Caco-2 (cell line): ENCODE results near the gene LMX1A. TPM values are rescaled to one million over a fixed set of nuclear protein-coding genes. Genes with fewer than 3 reads are reported as not detected.

Source experiments
- BruUV-seq: library from RNA; stranded (reverse); fragments of 400-500 nt; replicated peaks from 2 replicates; lab custom pipeline; 2021; lab: Mats Ljungman, UMichigan
- CTCF ChIA-PET: fragments of 300-600 bp; sonication (Branson Sonifier 250); formaldehyde crosslinking; loops from one replicate; lab custom pipeline; 2022; ENCODE audit warnings: antibody characterized with exemption; lab: Charles Lee
- POLR2A ChIA-PET: fragments of 300-600 bp; sonication (Branson Sonifier 250); formaldehyde crosslinking; loops from one replicate; lab custom pipeline; 2022; ENCODE audit warnings: antibody characterized with exemption; lab: Charles Lee
- DNase-seq, 2 experiments: peaks; one replicate each; pipeline versions ENCODE4 v3.0.0 to v3.0.0-alpha.2; 2020 to 2022
- H3K27me3 ChIP-seq: replicated peaks from 2 replicates; pipeline ENCODE4 v1.6.0; 2011; ENCODE audit warnings: low read length; ENCODE audit not compliant: control insufficient read depth, insufficient read depth
- H3K36me3 ChIP-seq: 2 replicates; pipeline ENCODE4 v1.5.1; 2011; ENCODE audit warnings: low read length; ENCODE audit not compliant: control insufficient read depth, insufficient read depth
- H3K4me1 ChIP-seq: fragments of 250-450 bp; sonication (Bioruptor Pico); 2 replicates; pipeline ENCODE4 v1.5.1; 2020; ENCODE audit warnings: mild to moderate bottlenecking
- H3K4me3 ChIP-seq: 2 replicates; pipeline ENCODE4 v1.5.1; 2011; ENCODE audit warnings: low read depth, mild to moderate bottlenecking, control low read depth, low read length
- H3K9me3 ChIP-seq: fragments of 250-450 bp; sonication (Bioruptor Pico); 2 replicates; pipeline ENCODE4 v1.5.1; 2020; ENCODE audit warnings: mild to moderate bottlenecking, moderate library complexity
- H3K27ac Mint-ChIP-seq: one replicate; pipeline ENCODE4 v1.8.0; 2022; ENCODE audit warnings: mixed read lengths; ENCODE audit not compliant: unreplicated experiment
- H3K27me3 Mint-ChIP-seq: one replicate; pipeline ENCODE4 v1.8.0; 2022; ENCODE audit warnings: mixed read lengths; ENCODE audit not compliant: insufficient read depth, unreplicated experiment
- H3K36me3 Mint-ChIP-seq: one replicate; pipeline ENCODE4 v1.8.0; 2022; ENCODE audit warnings: mild to moderate bottlenecking, mixed read lengths; ENCODE audit not compliant: insufficient read depth, unreplicated experiment
- H3K4me1 Mint-ChIP-seq: one replicate; pipeline ENCODE4 v1.8.0; 2022; ENCODE audit warnings: low read depth, mixed read lengths; ENCODE audit not compliant: unreplicated experiment
- H3K4me3 Mint-ChIP-seq: one replicate; pipeline ENCODE4 v1.8.0; 2022; ENCODE audit warnings: mild to moderate bottlenecking, moderate library complexity, mixed read lengths; ENCODE audit not compliant: unreplicated experiment
- H3K9me3 Mint-ChIP-seq: one replicate; pipeline ENCODE4 v1.8.0; 2022; ENCODE audit warnings: mixed read lengths; ENCODE audit not compliant: unreplicated experiment
- CTCF ChIP-seq, 2 experiments: fragments of 200-600 bp in 1 of 2; IDR thresholded peaks; 1 replicate in 1 of 2; 2 replicates in 1 of 2; pipeline versions ENCODE4 v1.5.1 to v1.8.0; 2011 to 2022; ENCODE audit warnings: antibody characterized with exemption in 1 of 2, control low read depth in 1 of 2, inconsistent platforms in 1 of 2, low read depth in 1 of 2, low read length in 1 of 2, mild to moderate bottlenecking in 1 of 2, moderate library complexity in 1 of 2; ENCODE audit not compliant: insufficient read depth in 1 of 2, severe bottlenecking in 1 of 2, unreplicated experiment in 1 of 2
- intact Hi-C: fragments of 100-400 bp; cut with micrococcal nuclease; formaldehyde crosslinking; loops from one replicate; pipeline ENCODE4 v1.10.0; 2022; ENCODE audit not compliant: unreplicated experiment
- total RNA-seq: library from RNA; stranded (reverse); gene quantifications from 2 replicates; pipeline ENCODE4 v1.2.3, GENCODE V29; 2022

The LMX1A gene
- total RNA-seq, 1 experiment from 2014 or later = not detected

- no peaks in the 10 kb centered on the region for H3K9me3 Mint-ChIP-seq
- BruUV-seq = no TSS peak
- H3K36me3 Mint-ChIP-seq = no peaks in the 10 kb centered on the region
- H3K36me3 ChIP-seq = no peaks in the 10 kb centered on the region
- no peak for DNase-seq
- peaks cover 7% of the 10 kb centered on the region for H3K4me1 Mint-ChIP-seq
- ChIA-PET CTCF (no interaction called here), POLR2A (no interaction called here)
- intact Hi-C loops = no loop called here
- no peak overlapping the region for H3K4me3 Mint-ChIP-seq
- no peaks in the 10 kb centered on the region for H3K27me3 ChIP-seq
- H3K4me1 ChIP-seq = no peaks in the 10 kb centered on the region
- H3K27me3 Mint-ChIP-seq = no peaks in the 10 kb centered on the region
- no peak for TF ChIP-seq CTCF (IDR thresholded peaks at IDR 0.05; ENCODE audit: insufficient read depth in 1 of 2, low read depth in 1 of 2, low read length in 1 of 2, severe bottlenecking in 1 of 2, unreplicated experiment in 1 of 2)
- no peak overlapping the region for H3K4me3 ChIP-seq
- no peak overlapping the region for H3K27ac Mint-ChIP-seq
- H3K9me3 ChIP-seq = 0 out of 2 replicates have a peak, but pooled peaks cover 5% of the 10 kb centered on the region
Measured at GRCh38 chr1:165290148-165290547, 66.4 kb downstream of the LMX1A start.

GRCh38 chr1:165289556-165289955 is 67.0 kb downstream of the LMX1A start:
- H3K4me3 Mint-ChIP-seq = no peak overlapping the region
- H3K4me1 Mint-ChIP-seq = peaks cover 7% of the 10 kb centered on the region
- no peaks in the 10 kb centered on the region for H3K27me3 Mint-ChIP-seq
- intact Hi-C loops = no loop called here
- Histone ChIP-seq H3K36me3 (no peaks in the 10 kb centered on the region), H3K27me3 (no peaks in the 10 kb centered on the region), H3K9me3 (0 out of 2 replicates have a peak, but pooled peaks cover 5% of the 10 kb centered on the region), H3K4me1 (no peaks in the 10 kb centered on the region), H3K4me3 (no peak overlapping the region)
- ChIA-PET CTCF (no interaction called here), POLR2A (no interaction called here)
- no peak for DNase-seq
- BruUV-seq = no TSS peak
- no peaks in the 10 kb centered on the region for H3K9me3 Mint-ChIP-seq
- no peak overlapping the region for H3K27ac Mint-ChIP-seq
- no peaks in the 10 kb centered on the region for H3K36me3 Mint-ChIP-seq
- no peak for TF ChIP-seq CTCF (IDR thresholded peaks at IDR 0.05; ENCODE audit: insufficient read depth in 1 of 2, low read depth in 1 of 2, low read length in 1 of 2, severe bottlenecking in 1 of 2, unreplicated experiment in 1 of 2)

- TF ChIP-seq CTCF (IDR thresholded peaks at IDR 0.05; ENCODE audit: insufficient read depth in 1 of 2, low read depth in 1 of 2, low read length in 1 of 2, severe bottlenecking in 1 of 2, unreplicated experiment in 1 of 2) = no peak
- intact Hi-C loops = no loop called here
- DNase-seq = no peak
Measured at GRCh38 chr1:165288350-165289120, 68.0 kb downstream of the LMX1A start.

More at GRCh38 chr1:165288350-165289120, 68.0 kb downstream of the LMX1A start:
- Mint-ChIP-seq H3K27ac (no peak overlapping the region), H3K4me3 (no peak overlapping the region), H3K36me3 (no peaks in the 10 kb centered on the region), H3K9me3 (no peaks in the 10 kb centered on the region), H3K27me3 (no peaks in the 10 kb centered on the region), H3K4me1 (peaks cover 7% of the 10 kb centered on the region)
- CTCF ChIA-PET = no interaction called here
- no peaks in the 10 kb centered on the region for H3K36me3 ChIP-seq
- H3K4me3 ChIP-seq = no peak overlapping the region
- POLR2A ChIA-PET = no interaction called here
- H3K27me3 ChIP-seq = no peaks in the 10 kb centered on the region
- BruUV-seq = no TSS peak
- no peaks in the 10 kb centered on the region for H3K4me1 ChIP-seq
- H3K9me3 ChIP-seq = 0 out of 2 replicates have a peak, but pooled peaks cover 5% of the 10 kb centered on the region
